Adrenal gland (tissue), 5 donors: ENCODE data around the gene CDV3.

Experiments used
- CTCF ChIP-seq, 6 experiments: fragments of 450-650 bp in 4 of 6; fragments of 200-600 bp in 2 of 6; sonication (generic) in 1 of 6; IDR thresholded peaks; 1 replicate in 5 of 6; 2 replicates in 1 of 6; pipeline versions ENCODE4 v1.5.1 to v1.8.0; 2016 to 2021; ENCODE audit warnings: antibody characterized with exemption in 6 of 6, mild to moderate bottlenecking in 2 of 6, moderate library complexity in 1 of 6
- POLR2A ChIP-seq, 2 donors: fragments of 450-650 bp; IDR thresholded peaks; one replicate each; pipeline ENCODE4 v1.6.1; 2017; ENCODE audit warnings: antibody characterized with exemption in 2 of 2, mild to moderate bottlenecking in 2 of 2, moderate library complexity in 1 of 2
- donor health status: DM: no; HTN: no; CAD: no.

DNA sequence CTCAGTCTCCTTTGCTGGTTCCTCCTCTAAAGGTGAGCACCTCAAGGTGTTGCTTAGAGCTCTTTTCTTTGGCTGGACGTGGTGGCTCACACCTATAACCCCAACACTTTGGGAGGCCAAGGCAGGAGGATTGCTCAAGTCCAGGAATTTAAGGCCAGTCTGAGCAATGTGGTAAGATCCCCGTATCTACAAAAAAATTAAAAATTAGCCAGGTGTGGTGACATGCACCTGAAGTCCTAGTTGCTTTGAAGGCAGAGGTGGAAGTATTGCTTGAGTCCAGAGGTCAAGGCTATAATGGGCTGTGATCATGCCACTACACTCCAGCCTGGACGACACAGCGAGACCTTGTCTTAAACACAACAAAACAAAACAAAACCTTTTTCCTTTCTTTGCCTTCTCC, 60.0 kb downstream of the CDV3 start:
- TF ChIP-seq CTCF (IDR thresholded peaks at IDR 0.05) (no peak), POLR2A (IDR thresholded peaks at IDR 0.05) (no peak)
